Hematopoietic multipotent progenitor cell treated with erythropoietin and hydrocortisone succinate and interleukin-3 and kit ligand, for 15 days (in vitro differentiated cells): ENCODE results near the gene SGK2.
"Not testable (repeated sequence)": the region's sequence is repeated elsewhere in the genome, so short reads cannot be mapped to it uniquely, and the experiment has no call there.

Experiments used
- DNase-seq: peaks from one replicate; pipeline ENCODE4 v3.0.0-alpha.2; 2015; ENCODE audit warnings: low spot score

The SGK2 gene

DNA sequence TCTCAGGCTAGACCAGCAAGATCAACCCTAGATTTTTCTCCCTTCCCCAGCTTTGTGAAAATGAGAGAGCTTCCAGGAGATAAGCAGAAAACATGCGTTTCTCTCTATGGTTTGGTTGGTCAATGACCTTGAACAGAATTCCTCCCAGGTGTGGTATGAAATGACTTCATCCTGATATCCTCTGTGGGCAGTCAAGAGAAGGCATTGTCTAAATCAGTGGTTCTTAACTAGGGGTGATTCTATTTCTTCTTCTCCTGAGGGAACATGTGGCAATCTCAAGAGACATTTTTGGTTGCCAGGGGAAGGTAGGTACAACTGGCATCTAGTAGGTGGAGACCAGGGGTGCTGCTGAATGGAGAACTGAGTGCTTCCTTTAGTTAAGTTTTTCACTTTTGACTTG, 44.3 kb downstream of the SGK2 start:
- DNase-seq: no peak

DNA sequence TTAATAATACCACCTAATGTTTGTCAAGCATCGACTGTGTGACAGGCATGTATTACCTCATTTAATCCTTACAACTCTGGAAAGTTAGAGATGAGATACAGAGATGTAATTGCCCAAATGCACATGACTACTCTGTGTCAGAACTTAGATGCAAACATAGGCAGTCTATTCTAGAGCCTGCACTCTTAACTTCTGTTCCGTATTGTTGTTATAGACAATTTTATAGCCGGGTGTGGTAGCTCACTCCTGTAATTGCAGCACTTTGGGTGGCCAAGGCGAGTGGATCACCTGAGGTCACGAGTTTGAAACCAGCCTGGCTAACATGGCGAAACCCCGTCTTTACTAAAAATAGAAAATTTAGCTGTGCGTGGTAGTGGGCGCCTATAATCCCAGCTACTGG, 46.9 kb downstream of the SGK2 start:
- DNase-seq: no peak

DNA sequence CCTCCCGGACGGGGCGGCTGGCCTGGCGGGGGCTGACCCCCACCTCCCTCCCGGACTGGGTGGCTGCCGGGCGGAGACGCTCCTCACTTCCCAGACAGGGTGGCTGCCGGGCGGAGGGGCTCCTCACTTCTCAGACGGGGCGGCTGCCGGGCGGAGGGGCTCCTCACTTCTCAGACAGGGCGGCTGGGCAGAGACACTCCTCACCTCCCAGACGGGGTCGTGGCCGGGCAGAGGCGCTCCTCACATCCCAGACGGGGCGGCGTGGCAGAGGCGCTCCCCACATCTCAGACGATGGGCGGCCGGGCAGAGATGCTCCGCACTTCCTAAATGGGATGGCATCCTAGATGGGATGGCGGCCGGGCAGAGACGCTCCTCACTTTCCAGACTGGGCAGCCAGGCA, 48.5 kb downstream of the SGK2 start:
- DNase-seq: not testable (repeated sequence)

DNA sequence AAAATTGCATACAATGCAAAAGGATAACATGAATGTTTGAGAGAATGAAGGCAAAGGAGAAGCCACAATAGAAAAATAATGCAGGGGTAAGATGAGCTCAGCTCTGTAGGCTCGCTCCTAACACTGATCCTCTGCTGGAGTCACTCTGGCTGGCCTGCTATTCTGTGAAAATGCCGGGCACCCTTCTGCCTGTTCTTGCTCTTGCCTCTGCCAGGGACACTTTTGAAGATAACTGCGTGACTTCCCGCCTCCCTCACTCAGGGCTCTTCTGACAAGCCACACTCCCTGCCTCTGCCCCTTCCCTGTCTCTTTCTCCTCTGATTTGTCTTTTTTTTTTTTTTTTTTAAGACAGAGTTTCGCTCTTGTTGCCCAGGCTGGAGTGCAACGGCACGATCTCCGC, 72.8 kb downstream of the SGK2 start:
- no peak for DNase-seq
